Left renal pelvis (tissue), 4 donors: ENCODE data around the gene MAD1L1. TPM values are rescaled to one million over a fixed set of nuclear protein-coding genes. Genes with fewer than 3 reads are reported as not detected.

Source experiments
- DNase-seq, 4 donors: peaks; one replicate each; pipeline ENCODE4 v3.0.0-alpha.2; 2013; ENCODE audit warnings: low read depth in 4 of 4, low spot score in 3 of 4
- polyA plus RNA-seq, 4 donors: library from polyadenylated mRNA; unstranded; fragments of 120-200 nt; gene quantifications; one replicate each; pipeline ENCODE4 v1.2.1, GENCODE V29; 2013; ENCODE audit not compliant: insufficient read length in 4 of 4

MAD1L1 gene
- polyA plus RNA-seq, 4 donors = 18.9 to 24.5 (median 21.3) TPM

DNA sequence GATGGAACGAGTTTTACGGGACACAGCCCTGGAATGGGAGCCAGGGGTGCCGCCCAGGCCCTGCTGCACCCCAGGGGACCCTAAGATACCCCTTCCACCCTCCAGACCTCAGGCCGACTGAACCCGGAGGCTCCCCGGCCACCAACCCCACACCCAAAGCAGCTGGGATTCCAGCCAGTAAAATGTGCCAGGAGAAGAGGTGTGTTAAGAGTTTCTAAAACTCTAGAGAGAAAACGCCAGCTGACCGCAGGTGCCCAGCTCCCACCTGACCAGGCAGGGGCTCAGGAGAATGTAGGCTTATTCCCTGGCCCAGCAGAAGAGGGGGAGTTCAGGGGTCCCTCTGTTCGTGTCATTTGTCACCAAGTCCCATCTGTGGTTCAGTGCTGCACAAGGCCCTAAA, 26.7 kb upstream of the MAD1L1 start:
- DNase-seq = no peak

- no peak for DNase-seq
Measured at GRCh38 chr7:2258661-2259365, 26.1 kb upstream of the MAD1L1 start.

DNA sequence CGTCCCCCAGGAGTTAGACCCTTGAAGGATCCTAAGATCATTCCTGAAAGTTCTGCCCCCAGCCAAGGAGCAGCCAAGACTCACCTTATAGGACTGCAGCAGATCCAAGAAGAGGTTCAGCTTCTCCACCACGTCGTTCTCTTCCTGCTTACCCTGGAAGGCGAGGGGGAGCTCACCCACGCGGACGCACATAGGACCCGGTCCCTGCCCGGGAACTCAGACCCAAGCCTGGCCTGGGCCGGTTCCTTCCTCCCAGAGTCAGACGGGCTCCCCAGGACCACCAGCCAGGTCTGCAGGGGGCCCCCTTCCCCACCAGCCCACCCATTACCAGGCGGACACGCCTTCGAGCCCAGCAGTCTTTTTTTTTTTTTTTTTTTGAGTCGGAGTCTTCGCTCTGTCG, 24.9 kb upstream of the MAD1L1 start:
- no peak for DNase-seq

DNA sequence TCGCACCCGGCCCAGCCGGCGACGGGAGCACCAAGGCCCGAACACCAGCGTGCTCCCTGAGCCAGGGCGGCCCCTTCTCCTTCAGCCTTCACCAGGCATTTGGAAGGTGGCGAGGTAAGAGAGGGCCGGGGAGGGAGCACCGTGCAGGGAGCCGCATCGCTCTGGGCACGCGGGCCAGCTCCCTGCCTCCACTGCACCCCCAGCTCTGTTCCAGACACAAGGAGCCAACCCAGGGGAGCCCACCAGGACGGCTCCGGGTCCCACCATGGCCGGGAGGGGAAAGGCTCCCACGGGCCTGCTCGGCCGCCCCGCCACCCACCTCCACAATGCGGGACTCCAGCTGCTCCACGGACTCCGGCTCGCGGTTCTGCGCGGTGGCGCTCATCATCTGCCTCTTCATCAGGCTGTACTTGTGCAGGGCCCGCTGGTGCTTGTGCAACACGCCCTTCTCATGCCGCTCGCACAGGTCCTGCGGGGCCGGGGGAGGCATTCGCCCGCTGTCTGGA, 24.4 kb upstream of the MAD1L1 start:
- DNase-seq = no peak

DNA sequence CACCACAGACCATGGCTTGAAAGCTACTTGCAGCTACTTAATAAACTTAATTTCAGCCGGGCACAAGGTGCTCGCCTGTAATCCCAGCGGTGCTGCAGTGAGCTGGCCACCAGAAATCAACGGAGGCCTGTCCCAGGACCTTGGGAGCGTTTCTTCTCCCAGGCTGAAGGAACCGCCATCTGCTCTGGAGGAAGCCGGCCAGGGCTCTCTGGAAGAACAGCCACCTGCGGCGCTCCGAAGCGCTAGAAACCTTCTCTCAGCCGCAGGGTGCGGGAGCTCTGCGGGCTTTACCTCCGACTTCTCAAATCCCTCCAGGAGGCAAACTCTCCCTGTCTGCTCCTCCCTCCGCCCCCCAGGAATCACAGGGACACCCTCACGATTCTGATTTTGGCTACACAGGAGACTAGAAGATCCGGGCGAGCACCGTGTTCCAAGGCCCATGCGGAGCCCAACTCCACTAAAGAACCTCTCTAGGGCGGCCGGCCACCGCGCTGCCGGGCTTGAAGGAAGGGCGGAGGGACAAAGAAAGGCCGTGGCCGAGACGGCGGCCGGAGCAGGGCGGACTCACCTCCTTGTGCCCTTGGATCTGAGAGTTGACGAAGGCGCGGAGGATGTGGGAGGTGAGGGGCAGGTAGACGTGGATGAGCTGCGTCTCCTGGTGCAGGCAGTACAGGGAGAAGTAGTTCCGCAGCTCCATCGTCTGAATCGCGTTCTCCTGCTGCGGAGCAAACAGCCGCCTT, 23.7 kb upstream of the MAD1L1 start:
- DNase-seq = no peak

DNA sequence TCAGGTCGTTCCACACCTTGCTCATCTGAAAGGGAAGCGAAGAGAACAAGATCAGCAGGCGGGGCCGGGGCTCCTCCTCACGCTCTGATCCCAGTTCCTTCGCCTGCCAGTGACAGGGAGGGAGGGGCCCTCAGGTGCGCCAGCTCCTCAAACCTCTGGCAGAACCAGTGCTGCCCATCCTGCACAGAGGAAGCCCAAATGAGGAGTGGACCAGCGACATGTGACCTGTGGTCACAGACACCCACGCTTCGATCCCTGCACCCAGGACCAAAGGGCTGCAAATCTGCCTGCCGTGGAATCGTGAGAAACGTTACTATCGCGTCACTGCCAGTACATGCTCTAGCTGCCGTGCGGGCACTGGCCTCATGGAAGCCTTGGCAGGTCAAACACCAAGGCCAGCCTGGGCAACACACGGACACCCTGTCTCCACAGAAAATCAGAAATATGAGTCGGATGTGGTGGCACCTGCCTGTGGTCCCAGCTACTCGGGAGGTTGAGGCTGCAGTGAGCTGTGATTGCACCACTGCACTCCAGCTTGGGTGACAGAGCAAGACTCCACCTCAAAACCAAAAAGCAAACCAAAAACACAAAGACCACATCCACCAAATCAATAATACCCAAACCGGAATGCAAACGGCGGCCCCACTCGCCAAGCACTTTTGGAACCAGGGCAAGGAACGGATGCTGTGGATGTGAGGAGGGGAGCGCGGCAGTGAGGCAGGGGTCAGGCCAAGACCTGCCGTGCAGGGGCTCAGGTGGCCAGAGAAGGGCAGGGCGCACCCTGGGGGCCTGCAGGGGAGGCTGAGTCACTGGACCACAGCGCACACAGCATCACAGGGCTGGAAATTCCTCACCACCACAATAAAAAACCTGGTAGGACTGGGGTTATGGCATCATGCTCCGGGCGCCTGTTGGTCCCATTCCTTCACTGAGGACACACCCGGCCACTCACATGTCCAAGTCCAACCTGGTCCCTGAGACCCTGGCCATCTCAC, 22.7 kb upstream of the MAD1L1 start:
- DNase-seq = no peak

- DNase-seq = no peak
Measured at GRCh38 chr7:2254429-2255144, 21.8 kb upstream of the MAD1L1 start.

- no peak for DNase-seq
Measured at GRCh38 chr7:2253525-2254244, 20.9 kb upstream of the MAD1L1 start.

- no peak for DNase-seq
Measured at GRCh38 chr7:2253021-2253420, 20.3 kb upstream of the MAD1L1 start.

DNA sequence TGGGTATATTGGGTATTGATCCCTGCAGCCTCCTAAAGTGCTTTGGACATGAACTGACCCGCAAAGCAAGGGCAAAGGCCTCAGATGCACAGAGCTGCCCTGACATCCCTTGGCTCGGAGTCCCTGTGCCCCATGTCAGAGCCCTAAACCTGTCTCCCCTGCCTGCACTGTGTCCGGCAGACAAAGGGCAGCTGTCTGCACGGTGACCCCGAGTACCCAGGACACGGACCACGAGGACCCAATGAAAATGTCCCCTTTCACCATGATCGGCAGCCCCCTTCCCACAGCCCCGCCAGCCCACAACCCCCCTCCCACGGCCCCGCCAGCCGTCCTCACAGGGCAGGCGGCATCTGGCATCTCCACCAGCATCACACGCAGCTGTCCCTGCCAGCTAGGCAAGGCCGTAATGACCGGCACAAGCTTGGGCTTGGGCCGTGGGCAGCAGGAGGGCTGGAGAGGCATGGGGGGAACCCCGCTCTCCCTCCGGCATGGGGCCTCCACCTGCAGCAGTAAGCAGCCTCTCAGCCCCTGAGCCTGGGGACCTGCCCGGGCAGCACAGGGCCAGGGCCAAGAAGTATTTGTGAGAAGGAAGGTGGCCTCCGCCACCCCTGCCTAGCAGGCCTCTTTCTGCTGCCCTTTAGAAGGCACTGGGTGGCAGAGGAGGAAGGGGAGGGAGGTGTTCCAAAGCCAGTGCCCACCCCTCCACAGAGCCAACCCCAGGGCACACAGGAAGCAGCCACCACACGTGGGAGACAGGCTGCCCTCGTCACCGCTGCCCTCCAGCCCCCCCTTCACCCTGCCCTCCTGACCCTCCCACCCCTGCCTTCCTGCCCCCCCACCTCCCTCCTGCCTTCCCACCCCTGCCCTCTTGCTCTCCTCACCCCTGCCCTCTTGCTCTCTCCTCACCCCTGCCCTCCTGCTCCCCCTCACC, 19.4 kb upstream of the MAD1L1 start:
- DNase-seq = no peak

GRCh38 chr7:2251381-2251780, 18.6 kb upstream of the MAD1L1 start:
- DNase-seq = no peak

DNA sequence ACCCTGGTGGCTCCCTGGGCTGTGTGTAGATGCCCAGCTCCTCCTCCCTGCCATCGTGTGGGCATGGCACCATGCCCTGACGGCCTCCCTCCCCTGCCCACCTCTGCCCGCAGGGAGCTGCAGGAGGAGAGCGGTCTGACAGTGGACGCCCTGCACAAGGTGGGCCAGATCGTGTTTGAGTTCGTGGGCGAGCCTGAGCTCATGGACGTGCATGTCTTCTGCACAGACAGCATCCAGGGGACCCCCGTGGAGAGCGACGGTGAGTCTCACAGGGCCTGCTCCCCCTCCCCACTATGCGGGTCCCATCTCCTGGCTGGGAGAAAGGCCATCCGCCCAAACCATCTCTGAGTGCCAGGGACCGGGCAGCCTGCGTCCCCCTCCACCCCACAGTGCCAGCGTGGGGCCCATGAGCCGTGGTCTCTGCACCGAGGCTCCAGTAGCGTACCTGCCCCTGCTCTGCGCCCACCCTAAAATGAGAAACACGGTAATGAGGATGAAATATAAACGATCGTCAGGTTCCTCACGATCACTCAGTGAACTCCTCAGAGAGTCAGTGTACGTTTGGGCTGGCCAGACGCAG, 17.1 kb upstream of the MAD1L1 start:
- DNase-seq = no peak

GRCh38 chr7:2248984-2249694, 16.4 kb upstream of the MAD1L1 start:
- DNase-seq = no peak

DNA sequence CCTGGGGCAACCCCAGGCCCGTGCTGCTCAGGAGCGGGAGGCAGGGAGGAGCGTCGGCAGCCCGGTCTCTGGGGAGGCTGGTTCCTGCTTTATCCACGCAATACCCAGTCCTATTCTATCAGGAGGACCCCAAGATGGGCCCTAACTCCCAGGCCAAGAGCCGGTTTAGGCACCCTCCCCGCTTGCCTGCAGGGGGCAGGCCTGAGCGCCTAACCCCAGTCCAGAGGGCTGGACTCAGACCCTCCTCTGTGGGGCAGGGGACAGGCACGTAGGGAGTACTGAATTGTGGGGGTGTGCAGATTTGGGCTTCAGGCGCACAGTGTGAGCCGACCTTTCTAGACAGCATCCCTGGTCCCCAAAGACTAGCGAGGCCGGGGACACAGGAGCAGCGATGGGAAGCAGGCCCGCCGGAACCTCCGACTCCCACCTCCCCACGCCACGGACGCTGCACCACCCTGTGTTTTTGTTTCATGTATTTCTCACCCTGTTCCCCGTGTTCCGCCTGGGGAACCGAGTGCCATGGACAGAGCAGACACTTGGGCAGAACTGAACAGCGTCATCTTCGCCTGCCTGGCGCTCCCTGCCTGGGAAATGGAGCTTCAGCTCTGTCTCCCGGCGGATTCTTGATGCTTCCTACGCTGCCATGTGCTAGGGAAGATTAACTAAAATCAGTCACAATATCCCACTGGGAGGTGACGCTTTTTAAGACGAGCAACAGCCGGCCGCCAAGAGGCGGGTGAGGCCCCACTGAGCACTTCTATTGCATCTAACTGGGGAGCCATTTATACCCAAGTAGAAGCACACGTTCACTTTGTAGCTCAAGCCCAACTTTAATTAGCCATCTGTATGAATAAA, 14.6 kb upstream of the MAD1L1 start:
- no peak for DNase-seq

DNA sequence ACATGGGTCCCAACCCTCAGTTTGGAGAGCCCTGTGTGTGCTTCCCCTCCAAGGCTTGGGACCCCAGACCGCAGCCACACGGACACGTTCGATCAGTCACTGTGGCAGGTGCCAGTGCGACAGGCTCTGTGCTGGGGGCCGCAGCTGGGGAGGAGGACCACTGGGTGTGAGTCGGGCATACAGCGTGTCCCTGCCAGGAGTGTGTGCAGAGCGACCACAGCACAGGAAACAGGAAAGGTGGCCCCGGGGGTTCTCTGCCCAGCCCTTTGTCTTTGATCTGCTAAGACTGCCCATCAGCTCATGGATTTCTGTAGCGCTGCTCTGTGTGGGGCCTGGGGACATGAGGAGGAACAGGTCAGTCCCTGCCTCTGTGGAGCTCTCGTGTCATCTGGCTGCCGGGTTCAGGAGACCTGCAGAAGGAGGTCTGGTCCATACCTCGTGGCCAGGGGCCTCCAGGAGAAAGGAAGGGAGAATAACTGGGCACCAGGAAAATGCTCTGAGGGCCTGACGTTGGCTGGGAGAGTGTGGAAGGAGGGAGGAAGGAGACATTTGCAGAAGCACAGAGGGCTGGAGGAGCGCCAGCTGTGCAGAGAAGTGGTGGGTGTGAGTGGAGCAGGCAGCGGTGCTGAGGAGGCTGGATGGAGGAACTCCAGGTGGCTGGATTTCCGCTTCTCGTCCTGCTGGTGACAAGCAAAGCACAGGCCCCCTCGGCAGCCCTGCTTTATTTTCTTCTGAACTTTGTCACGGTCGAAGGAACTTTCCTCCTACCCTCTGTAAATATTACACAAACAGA, 13.3 kb upstream of the MAD1L1 start:
- DNase-seq = no peak
